ENCODE measurements around the gene TRIO. TPM values are rescaled to one million over a fixed set of nuclear protein-coding genes. Genes with fewer than 3 reads are reported as not detected.
A peak's percentile ranks its signal among the peaks of the same experiment; 100 is the strongest.

Gene TRIO
- polyA plus RNA-seq, 1 of the 3 experiments (the other 2 are of a cell fraction) = 229 TPM

- WGBS (ENCODE audit: low lambda C conversion rate) = 54% methylated on average over 8 of the region's 8 CpGs
- TF ChIP-seq EP300 (IDR thresholded peaks at IDR 0.05; ENCODE audit: borderline replicate concordance in 1 of 2, low read depth in 1 of 2, low read length in 1 of 2) = peak in 1 of 2 experiments; percentile 76; a peak in 2 of 4 replicates
- TF ChIP-seq TEAD4 (IDR thresholded peaks at IDR 0.05; ENCODE audit: borderline replicate concordance, insufficient read depth) = no peak; the same call in 1 of the 2 replicates
- no peak for TF ChIP-seq REST (IDR thresholded peaks at IDR 0.05; ENCODE audit: low read depth, low read length)
- no peak for TF ChIP-seq EZH2phosphoT487 (IDR thresholded peaks at IDR 0.05; ENCODE audit: borderline replicate concordance, low read depth)
- no peak for TF ChIP-seq RFX5 (IDR thresholded peaks at IDR 0.05; ENCODE audit: low read length)
- TF ChIP-seq FOXM1 (IDR thresholded peaks at IDR 0.05; ENCODE audit: low read depth) = 0 out of 2 replicates have a peak, but pooled peaks have one; percentile 22
- TF ChIP-seq, protein P1, sequence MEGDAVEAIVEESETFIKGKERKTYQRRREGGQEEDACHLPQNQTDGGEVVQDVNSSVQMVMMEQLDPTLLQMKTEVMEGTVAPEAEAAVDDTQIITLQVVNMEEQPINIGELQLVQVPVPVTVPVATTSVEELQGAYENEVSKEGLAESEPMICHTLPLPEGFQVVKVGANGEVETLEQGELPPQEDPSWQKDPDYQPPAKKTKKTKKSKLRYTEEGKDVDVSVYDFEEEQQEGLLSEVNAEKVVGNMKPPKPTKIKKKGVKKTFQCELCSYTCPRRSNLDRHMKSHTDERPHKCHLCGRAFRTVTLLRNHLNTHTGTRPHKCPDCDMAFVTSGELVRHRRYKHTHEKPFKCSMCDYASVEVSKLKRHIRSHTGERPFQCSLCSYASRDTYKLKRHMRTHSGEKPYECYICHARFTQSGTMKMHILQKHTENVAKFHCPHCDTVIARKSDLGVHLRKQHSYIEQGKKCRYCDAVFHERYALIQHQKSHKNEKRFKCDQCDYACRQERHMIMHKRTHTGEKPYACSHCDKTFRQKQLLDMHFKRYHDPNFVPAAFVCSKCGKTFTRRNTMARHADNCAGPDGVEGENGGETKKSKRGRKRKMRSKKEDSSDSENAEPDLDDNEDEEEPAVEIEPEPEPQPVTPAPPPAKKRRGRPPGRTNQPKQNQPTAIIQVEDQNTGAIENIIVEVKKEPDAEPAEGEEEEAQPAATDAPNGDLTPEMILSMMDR (IDR thresholded peaks at IDR 0.05) = no peak
- no peak for TF ChIP-seq GATA2 (CRISPR knock-in tag; IDR thresholded peaks at IDR 0.05)
- TF ChIP-seq, protein P2, sequence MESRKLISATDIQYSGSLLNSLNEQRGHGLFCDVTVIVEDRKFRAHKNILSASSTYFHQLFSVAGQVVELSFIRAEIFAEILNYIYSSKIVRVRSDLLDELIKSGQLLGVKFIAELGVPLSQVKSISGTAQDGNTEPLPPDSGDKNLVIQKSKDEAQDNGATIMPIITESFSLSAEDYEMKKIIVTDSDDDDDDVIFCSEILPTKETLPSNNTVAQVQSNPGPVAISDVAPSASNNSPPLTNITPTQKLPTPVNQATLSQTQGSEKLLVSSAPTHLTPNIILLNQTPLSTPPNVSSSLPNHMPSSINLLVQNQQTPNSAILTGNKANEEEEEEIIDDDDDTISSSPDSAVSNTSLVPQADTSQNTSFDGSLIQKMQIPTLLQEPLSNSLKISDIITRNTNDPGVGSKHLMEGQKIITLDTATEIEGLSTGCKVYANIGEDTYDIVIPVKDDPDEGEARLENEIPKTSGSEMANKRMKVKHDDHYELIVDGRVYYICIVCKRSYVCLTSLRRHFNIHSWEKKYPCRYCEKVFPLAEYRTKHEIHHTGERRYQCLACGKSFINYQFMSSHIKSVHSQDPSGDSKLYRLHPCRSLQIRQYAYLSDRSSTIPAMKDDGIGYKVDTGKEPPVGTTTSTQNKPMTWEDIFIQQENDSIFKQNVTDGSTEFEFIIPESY (IDR thresholded peaks at IDR 0.05; ENCODE audit: borderline replicate concordance, low read depth) = no peak; the same call in 1 of the 2 replicates
- no peak for TF ChIP-seq SMC3 (IDR thresholded peaks at IDR 0.05; ENCODE audit: low read depth, low read length)
- TF ChIP-seq USF2 (IDR thresholded peaks at IDR 0.05; ENCODE audit: borderline replicate concordance, low read depth, low read length) = no peak
- TF ChIP-seq FOSL2 (IDR thresholded peaks at IDR 0.05; ENCODE audit: borderline replicate concordance, low read depth) = peak; percentile 28; the same call in 1 of the 2 replicates
- no peak for TF ChIP-seq MXI1 (IDR thresholded peaks at IDR 0.05; ENCODE audit: low read depth, low read length)
- no peak for TF ChIP-seq NRF1 (IDR thresholded peaks at IDR 0.05; ENCODE audit: low read depth, low read length)
- TF ChIP-seq CHD2 (IDR thresholded peaks at IDR 0.05; ENCODE audit: low read length, partially characterized antibody) = no peak
- no peak for TF ChIP-seq GABPA (IDR thresholded peaks at IDR 0.05; ENCODE audit: low read depth)
- TF ChIP-seq POLR2AphosphoS5 (IDR thresholded peaks at IDR 0.05; ENCODE audit: low read depth, low read length) = 0 out of 2 replicates have a peak, but pooled peaks have one; percentile 42
- TF ChIP-seq MEF2A (IDR thresholded peaks at IDR 0.05; ENCODE audit: borderline replicate concordance, low read depth) = peak; percentile 46; the same call in 1 of the 2 replicates
- no peak for TF ChIP-seq TAF1 (IDR thresholded peaks at IDR 0.05; ENCODE audit: borderline replicate concordance, low read depth, low read length)
- TF ChIP-seq YY1 (IDR thresholded peaks at IDR 0.05; ENCODE audit: low read depth) = no peak
- TF ChIP-seq RXRA (IDR thresholded peaks at IDR 0.05; ENCODE audit: borderline replicate concordance, low read depth) = peak; percentile 30; the same call in 1 of the 2 replicates
- TF ChIP-seq RCOR1 (IDR thresholded peaks at IDR 0.05; ENCODE audit: low read length) = no peak
- peak; percentile 54 for TF ChIP-seq JUND (IDR thresholded peaks at IDR 0.05)
Observed at GRCh38 chr5:14208071-14209021, 65.2 kb downstream of the TRIO start.

More at GRCh38 chr5:14208071-14209021, 65.2 kb downstream of the TRIO start:
- no peaks in the 10 kb centered on the region for H3K9me2 ChIP-seq
- ChIA-PET POLR2A (no interaction called here), CTCF (no interaction called here)
- no peak overlapping the region for H2AFZ ChIP-seq (ENCODE audit: low read depth)
- peaks cover 59% of the 10 kb centered on the region for H3F3A ChIP-seq (replicated peaks; ENCODE audit: insufficient read depth)
- H4K20me1 ChIP-seq (ENCODE audit: insufficient read depth) = peaks cover 45% of the 10 kb centered on the region
- peak overlapping the region; percentile 30; the same call in 1 of the 2 replicates for H3K9ac ChIP-seq
- H3K27me3 ChIP-seq (ENCODE audit: insufficient read depth) = no peaks in the 10 kb centered on the region
- peaks cover 37 to 43% of the 10 kb centered on the region in 2 experiments for H3K4me1 ChIP-seq (ENCODE audit: control insufficient read depth in 1 of 2, insufficient read depth in 2 of 2, low read depth in 1 of 2, low read length in 1 of 2)
- H3K9me3 ChIP-seq = no peaks in the 10 kb centered on the region
- no peak for DNase-seq
- H3K4me2 ChIP-seq = peak overlapping the region; percentile 45
- peaks cover 97% of the 10 kb centered on the region for H3K79me2 ChIP-seq (ENCODE audit: insufficient read depth)
- peak overlapping the region in 1 of 2 experiments; percentile 24; a peak in 1 of 4 replicates for H3K4me3 ChIP-seq (ENCODE audit: low read depth in 2 of 2, low read length in 1 of 2)
- H3K36me3 ChIP-seq (replicated peaks in 1 of 2; ENCODE audit: control insufficient read depth in 1 of 2, insufficient read depth in 2 of 2, low read length in 1 of 2) = peaks cover 0 to 4% of the 10 kb centered on the region in 2 experiments
- peak overlapping the region; percentile 62 to 82; a peak in 3 of 4 replicates for H3K27ac ChIP-seq (ENCODE audit: low read depth in 2 of 2, low read length in 1 of 2)
